HepG2 (cell line): ENCODE results near the gene NFAT5. TPM values are rescaled to one million over a fixed set of nuclear protein-coding genes. Genes with fewer than 3 reads are reported as not detected.

ENCODE experiments used
- AKAP8 ChIP-seq: sonication (generic); formaldehyde crosslinking; IDR thresholded peaks from 2 replicates; pipeline ENCODE4 v1.5.1; 2020; ENCODE audit warnings: mild to moderate bottlenecking, missing genetic modification reagents
- BRCA1 ChIP-seq: sonication (generic); formaldehyde crosslinking; IDR thresholded peaks from 2 replicates; pipeline ENCODE4 v1.4.0; 2020; ENCODE audit warnings: missing genetic modification reagents
- CCDC6 ChIP-seq: sonication (generic); formaldehyde crosslinking; IDR thresholded peaks from 2 replicates; pipeline ENCODE4 v1.8.1; 2022; ENCODE audit warnings: mild to moderate bottlenecking, missing genetic modification reagents, moderate library complexity
- ELF1 ChIP-seq: sonication (generic); formaldehyde crosslinking; IDR thresholded peaks from 2 replicates; pipeline ENCODE4 v1.4.0; 2020; ENCODE audit warnings: missing genetic modification reagents
- ETV6 ChIP-seq: sonication (generic); formaldehyde crosslinking; conservative IDR thresholded peaks from 2 replicates; pipeline ENCODE4 v1.4.0; 2020; ENCODE audit warnings: missing genetic modification reagents
- HHEX ChIP-seq: IDR thresholded peaks from 2 replicates; pipeline ENCODE4 v1.6.1; 2016; ENCODE audit warnings: control low read depth
- HNRNPLL ChIP-seq: fragments of 200-400 bp; formaldehyde crosslinking; IDR thresholded peaks from 2 replicates; pipeline ENCODE4 v1.6.1; 2017; ENCODE audit warnings: mild to moderate bottlenecking, low read depth, low read length; ENCODE audit not compliant: poor library complexity, severe bottlenecking
- KDM1A ChIP-seq: IDR thresholded peaks from 2 replicates; pipeline ENCODE4 v1.6.1; 2016; ENCODE audit warnings: missing compliant biosample characterization
- POGZ ChIP-seq: sonication (generic); formaldehyde crosslinking; IDR thresholded peaks from 2 replicates; pipeline ENCODE4 v1.4.0; 2020; ENCODE audit warnings: mild to moderate bottlenecking, missing genetic modification reagents
- RFX1 ChIP-seq: fragments of 450-650 bp; IDR thresholded peaks from 2 replicates; pipeline ENCODE4 v1.6.1; 2017
- SALL1 ChIP-seq: sonication (generic); formaldehyde crosslinking; IDR thresholded peaks from 2 replicates; pipeline ENCODE4 v1.8.0; 2022; ENCODE audit warnings: mild to moderate bottlenecking, missing genetic modification reagents
- SIN3A ChIP-seq: IDR thresholded peaks from 2 replicates; pipeline ENCODE4 v1.6.1; 2011; ENCODE audit warnings: low read depth, mild to moderate bottlenecking, control low read depth, low read length, borderline replicate concordance
- SNRNP70 ChIP-seq: fragments of 200-400 bp; formaldehyde crosslinking; IDR thresholded peaks from 2 replicates; pipeline ENCODE4 v1.6.1; 2017; ENCODE audit warnings: mild to moderate bottlenecking, low read depth, low read length, moderate library complexity
- TCF7L2 ChIP-seq: IDR thresholded peaks from 2 replicates; pipeline ENCODE4 v1.6.1; 2011; ENCODE audit warnings: mild to moderate bottlenecking, low read depth, low read length, moderate library complexity
- U2AF2 ChIP-seq: fragments of 200-400 bp; formaldehyde crosslinking; IDR thresholded peaks from 2 replicates; pipeline ENCODE4 v1.6.1; 2017; ENCODE audit warnings: low read depth, mild to moderate bottlenecking, low read length
- ZBTB49 ChIP-seq: sonication (generic); formaldehyde crosslinking; IDR thresholded peaks from 2 replicates; pipeline ENCODE4 v1.4.0; 2020; ENCODE audit warnings: missing genetic modification reagents, borderline replicate concordance
- ZNF3 ChIP-seq: IDR thresholded peaks from 2 replicates; pipeline ENCODE4 v1.7.0; 2017; ENCODE audit warnings: inconsistent platforms
- ZNF660 ChIP-seq: sonication (generic); formaldehyde crosslinking; IDR thresholded peaks from 2 replicates; pipeline ENCODE4 v1.5.1; 2020; ENCODE audit warnings: mild to moderate bottlenecking, low read depth, missing genetic modification reagents, borderline replicate concordance
- polyA plus RNA-seq, 8 experiments: library from polyadenylated mRNA; depleted of rRNA in 3 of 8; stranded (reverse) in 7 of 8; unstranded in 1 of 8; fragments of >200 nt; fragmentation: Illumina TruSeq in 4 of 8; extraction: Trizol in 4 of 8; gene quantifications; 2 replicates each; pipeline versions ENCODE4 v1.2.1 to v1.2.3, GENCODE V29; 2011 to 2016; ENCODE audit warnings: low read depth in 4 of 8, missing spikeins in 1 of 8, mixed read lengths in 1 of 8; ENCODE audit not compliant: insufficient read depth in 1 of 8
- total RNA-seq, 5 experiments: library from RNA; depleted of rRNA; stranded (reverse); fragments of >200 nt; fragmentation: Illumina TruSeq; extraction: Trizol; gene quantifications; 2 replicates each; pipeline ENCODE4 v1.2.3, GENCODE V29; 2016; ENCODE audit warnings: low read depth in 1 of 5
- TF ChIP-seq, protein P1 (sequence below): sonication (generic); formaldehyde crosslinking; IDR thresholded peaks from 2 replicates; pipeline ENCODE4 v1.4.0; 2020; ENCODE audit warnings: missing genetic modification reagents
- TF ChIP-seq, protein P2 (sequence below): sonication (generic); formaldehyde crosslinking; IDR thresholded peaks from 2 replicates; pipeline ENCODE4 v1.8.1; 2023; ENCODE audit warnings: mild to moderate bottlenecking, inconsistent platforms, moderate library complexity, missing genetic modification reagents, borderline replicate concordance
- TF ChIP-seq, protein P3 (sequence below): sonication (generic); formaldehyde crosslinking; IDR thresholded peaks from 2 replicates; pipeline ENCODE4 v1.8.0; 2022; ENCODE audit warnings: mild to moderate bottlenecking, missing genetic modification reagents, moderate library complexity
- TF ChIP-seq, protein P4 (sequence below): sonication (generic); formaldehyde crosslinking; IDR thresholded peaks from 2 replicates; pipeline ENCODE4 v1.4.0; 2020; ENCODE audit warnings: missing genetic modification reagents

The NFAT5 gene
- total and polyA plus RNA-seq, 2 of the 13 experiments (the other 11 are each of a cell fraction or from before 2014, with no cell fraction given): 20.5 to 54.3 TPM

- peak; percentile 94 for TF ChIP-seq AKAP8 (CRISPR knock-in tag)
- TF ChIP-seq, protein P1, sequence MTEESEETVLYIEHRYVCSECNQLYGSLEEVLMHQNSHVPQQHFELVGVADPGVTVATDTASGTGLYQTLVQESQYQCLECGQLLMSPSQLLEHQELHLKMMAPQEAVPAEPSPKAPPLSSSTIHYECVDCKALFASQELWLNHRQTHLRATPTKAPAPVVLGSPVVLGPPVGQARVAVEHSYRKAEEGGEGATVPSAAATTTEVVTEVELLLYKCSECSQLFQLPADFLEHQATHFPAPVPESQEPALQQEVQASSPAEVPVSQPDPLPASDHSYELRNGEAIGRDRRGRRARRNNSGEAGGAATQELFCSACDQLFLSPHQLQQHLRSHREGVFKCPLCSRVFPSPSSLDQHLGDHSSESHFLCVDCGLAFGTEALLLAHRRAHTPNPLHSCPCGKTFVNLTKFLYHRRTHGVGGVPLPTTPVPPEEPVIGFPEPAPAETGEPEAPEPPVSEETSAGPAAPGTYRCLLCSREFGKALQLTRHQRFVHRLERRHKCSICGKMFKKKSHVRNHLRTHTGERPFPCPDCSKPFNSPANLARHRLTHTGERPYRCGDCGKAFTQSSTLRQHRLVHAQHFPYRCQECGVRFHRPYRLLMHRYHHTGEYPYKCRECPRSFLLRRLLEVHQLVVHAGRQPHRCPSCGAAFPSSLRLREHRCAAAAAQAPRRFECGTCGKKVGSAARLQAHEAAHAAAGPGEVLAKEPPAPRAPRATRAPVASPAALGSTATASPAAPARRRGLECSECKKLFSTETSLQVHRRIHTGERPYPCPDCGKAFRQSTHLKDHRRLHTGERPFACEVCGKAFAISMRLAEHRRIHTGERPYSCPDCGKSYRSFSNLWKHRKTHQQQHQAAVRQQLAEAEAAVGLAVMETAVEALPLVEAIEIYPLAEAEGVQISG (CRISPR knock-in tag): peak; percentile 93
- TF ChIP-seq ZNF660 (CRISPR knock-in tag): no peak
- no peak for TF ChIP-seq RFX1
- peak; percentile 93 for TF ChIP-seq ETV6
- TF ChIP-seq CCDC6 (CRISPR knock-in tag): peak; percentile 90
- no peak; the same call in none of the 2 replicates for TF ChIP-seq ELF1
- TF ChIP-seq U2AF2: no peak
- TF ChIP-seq ZNF3 (CRISPR knock-in tag): no peak
- peak; percentile 37 for TF ChIP-seq ZBTB49
- no peak for TF ChIP-seq KDM1A (CRISPR knock-in tag)
- TF ChIP-seq, protein P2, sequence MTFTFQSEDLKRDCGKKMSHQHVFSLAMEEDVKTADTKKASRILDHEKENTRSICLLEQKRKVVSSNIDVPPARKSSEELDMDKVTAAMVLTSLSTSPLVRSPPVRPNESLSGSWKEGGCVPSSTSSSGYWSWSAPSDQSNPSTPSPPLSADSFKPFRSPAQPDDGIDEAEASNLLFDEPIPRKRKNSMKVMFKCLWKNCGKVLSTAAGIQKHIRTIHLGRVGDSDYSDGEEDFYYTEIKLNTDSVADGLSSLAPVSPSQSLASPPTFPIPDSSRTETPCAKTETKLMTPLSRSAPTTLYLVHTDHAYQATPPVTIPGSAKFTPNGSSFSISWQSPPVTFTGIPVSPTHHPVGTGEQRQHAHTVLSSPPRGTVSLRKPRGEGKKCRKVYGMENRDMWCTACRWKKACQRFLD (CRISPR knock-in tag): peak; percentile 83
- peak; percentile 93 for TF ChIP-seq SALL1 (CRISPR knock-in tag)
- TF ChIP-seq HNRNPLL: peak; percentile 68
- no peak; the same call in 1 of the 2 replicates for TF ChIP-seq HHEX (CRISPR knock-in tag)
- TF ChIP-seq SNRNP70: no peak
- no peak for TF ChIP-seq BRCA1 (CRISPR knock-in tag)
- TF ChIP-seq POGZ (CRISPR knock-in tag): peak; percentile 84; the same call in 1 of the 2 replicates
- peak; percentile 91 for TF ChIP-seq SIN3A
- TF ChIP-seq, protein P3, sequence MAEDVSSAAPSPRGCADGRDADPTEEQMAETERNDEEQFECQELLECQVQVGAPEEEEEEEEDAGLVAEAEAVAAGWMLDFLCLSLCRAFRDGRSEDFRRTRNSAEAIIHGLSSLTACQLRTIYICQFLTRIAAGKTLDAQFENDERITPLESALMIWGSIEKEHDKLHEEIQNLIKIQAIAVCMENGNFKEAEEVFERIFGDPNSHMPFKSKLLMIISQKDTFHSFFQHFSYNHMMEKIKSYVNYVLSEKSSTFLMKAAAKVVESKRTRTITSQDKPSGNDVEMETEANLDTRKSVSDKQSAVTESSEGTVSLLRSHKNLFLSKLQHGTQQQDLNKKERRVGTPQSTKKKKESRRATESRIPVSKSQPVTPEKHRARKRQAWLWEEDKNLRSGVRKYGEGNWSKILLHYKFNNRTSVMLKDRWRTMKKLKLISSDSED: no peak
- TF ChIP-seq, protein P4, sequence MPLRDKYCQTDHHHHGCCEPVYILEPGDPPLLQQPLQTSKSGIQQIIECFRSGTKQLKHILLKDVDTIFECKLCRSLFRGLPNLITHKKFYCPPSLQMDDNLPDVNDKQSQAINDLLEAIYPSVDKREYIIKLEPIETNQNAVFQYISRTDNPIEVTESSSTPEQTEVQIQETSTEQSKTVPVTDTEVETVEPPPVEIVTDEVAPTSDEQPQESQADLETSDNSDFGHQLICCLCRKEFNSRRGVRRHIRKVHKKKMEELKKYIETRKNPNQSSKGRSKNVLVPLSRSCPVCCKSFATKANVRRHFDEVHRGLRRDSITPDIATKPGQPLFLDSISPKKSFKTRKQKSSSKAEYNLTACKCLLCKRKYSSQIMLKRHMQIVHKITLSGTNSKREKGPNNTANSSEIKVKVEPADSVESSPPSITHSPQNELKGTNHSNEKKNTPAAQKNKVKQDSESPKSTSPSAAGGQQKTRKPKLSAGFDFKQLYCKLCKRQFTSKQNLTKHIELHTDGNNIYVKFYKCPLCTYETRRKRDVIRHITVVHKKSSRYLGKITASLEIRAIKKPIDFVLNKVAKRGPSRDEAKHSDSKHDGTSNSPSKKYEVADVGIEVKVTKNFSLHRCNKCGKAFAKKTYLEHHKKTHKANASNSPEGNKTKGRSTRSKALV (CRISPR knock-in tag): no peak; the same call in 1 of the 2 replicates
- TF ChIP-seq TCF7L2: no peak
These were observed at the start of gene NFAT5 (continued) for GRCh38 chr16:69565671-69566239.
